CD4-positive, alpha-beta T cell (primary cell): ENCODE data around the gene FGF19. TPM values are rescaled to one million over a fixed set of nuclear protein-coding genes. Genes with fewer than 3 reads are reported as not detected.

ENCODE experiments used
- ATAC-seq: fragments of 200-7000 bp; cut with Tn5 transposase; one replicate; pipeline ENCODE4 v1.10.0; 2022; ENCODE audit warnings: mild to moderate bottlenecking; ENCODE audit not compliant: poor library complexity
- CTCF ChIA-PET: fragments of 350-600 bp; sonication (Branson Sonifier 250); formaldehyde crosslinking; loops from one replicate; lab custom pipeline; 2021; ENCODE audit warnings: antibody characterized with exemption, inconsistent platforms; lab: Charles Lee
- POLR2A ChIA-PET: fragments of 350-600 bp; sonication (Branson Sonifier 250); formaldehyde crosslinking; loops from one replicate; lab custom pipeline; 2021; ENCODE audit warnings: antibody characterized with exemption, inconsistent platforms; lab: Charles Lee
- DNase-seq, 14 experiments: peaks; one replicate each; pipeline ENCODE4 v3.0.0-alpha.2; 2013 to 2020; ENCODE audit warnings: mixed read lengths in 2 of 14
- H3K27ac ChIP-seq, 2 donors: one replicate each; pipeline versions ENCODE4 v1.5.1 to v1.7.0; 2013; ENCODE audit warnings: low read length in 2 of 2, low read depth in 1 of 2, mild to moderate bottlenecking in 1 of 2
- H3K27me3 ChIP-seq, 2 experiments: 1 replicate in 1 of 2; 2 replicates in 1 of 2; pipeline versions ENCODE4 v1.6.1 to v1.7.0; 2013; ENCODE audit warnings: low read length in 2 of 2, control low read depth in 1 of 2, mild to moderate bottlenecking in 1 of 2, moderate library complexity in 1 of 2; ENCODE audit not compliant: insufficient read depth in 2 of 2, control insufficient read depth in 1 of 2
- H3K36me3 ChIP-seq: one replicate; pipeline ENCODE4 v1.6.1; 2013; ENCODE audit warnings: low read length, control low read depth; ENCODE audit not compliant: insufficient read depth
- H3K4me1 ChIP-seq: one replicate; pipeline ENCODE4 v1.6.1; 2013; ENCODE audit warnings: low read length, control low read depth; ENCODE audit not compliant: insufficient read depth
- H3K4me3 ChIP-seq: one replicate; pipeline ENCODE4 v1.5.1; 2013; ENCODE audit warnings: mild to moderate bottlenecking, low read length, moderate library complexity
- H3K9me3 ChIP-seq, 2 experiments: 1 replicate in 1 of 2; 2 replicates in 1 of 2; pipeline versions ENCODE4 v1.6.1 to v1.7.0; 2013; ENCODE audit warnings: low read length in 2 of 2, mild to moderate bottlenecking in 2 of 2, control low read depth in 1 of 2, moderate library complexity in 1 of 2; ENCODE audit not compliant: control insufficient read depth in 1 of 2, insufficient read depth in 1 of 2
- H3K27ac Mint-ChIP-seq: one replicate; pipeline ENCODE4 v1.8.0; 2020; ENCODE audit warnings: mixed read lengths
- H3K27me3 Mint-ChIP-seq: one replicate; pipeline ENCODE4 v1.8.0; 2021; ENCODE audit warnings: mixed read lengths
- H3K36me3 Mint-ChIP-seq: one replicate; pipeline ENCODE4 v1.8.0; 2021; ENCODE audit warnings: low read depth, mixed read lengths
- H3K4me1 Mint-ChIP-seq: one replicate; pipeline ENCODE4 v1.8.0; 2021; ENCODE audit warnings: low read depth, mixed read lengths
- H3K4me3 Mint-ChIP-seq: one replicate; pipeline ENCODE4 v1.8.0; 2020; ENCODE audit warnings: mild to moderate bottlenecking, mixed read lengths
- H3K9me3 Mint-ChIP-seq: one replicate; pipeline ENCODE4 v1.8.0; 2020; ENCODE audit warnings: mixed read lengths
- CTCF ChIP-seq: fragments of 200-600 bp; IDR thresholded peaks from one replicate; pipeline ENCODE4 v1.8.0; 2022; ENCODE audit warnings: antibody characterized with exemption, mild to moderate bottlenecking
- intact Hi-C, 2 experiments: fragments of 100-400 bp; cut with DNase I in 1 of 2; cut with micrococcal nuclease in 1 of 2; formaldehyde crosslinking; loops; one replicate each; pipeline versions ENCODE4 v1.15.1 to v1.9.0; 2023 to 2025; cut with DNase I, micrococcal nuclease
- total RNA-seq, 174 experiments: library from RNA in 2 of 174; stranded (reverse) in 2 of 174; gene quantifications; one replicate each; pipeline ENCODE4 v1.2.3 and lab custom pipeline; 2021 to 2026

FGF19 gene
- total RNA-seq, 2 experiments from 2014 or later = not detected

- H3K4me1 ChIP-seq = peaks cover 9% of the 10 kb centered on the region
- ATAC-seq (no peak), DNase-seq (no peak)
- H3K4me3 ChIP-seq = no peak overlapping the region
- Mint-ChIP-seq H3K9me3 (no peaks in the 10 kb centered on the region), H3K27ac (no peak overlapping the region), H3K4me1 (peaks cover 5% of the 10 kb centered on the region), H3K27me3 (peaks cover 40% of the 10 kb centered on the region), H3K36me3 (no peaks in the 10 kb centered on the region), H3K4me3 (no peak overlapping the region)
- ChIA-PET POLR2A (no interaction called here), CTCF (interaction anchor here (2.1 kb wide), 1 partner anchor 202 kb away, joined by 5 read pairs; no protein-coding TSS in a partner anchor)
- no peaks in the 10 kb centered on the region for H3K36me3 ChIP-seq
- TF ChIP-seq CTCF = no peak
- peaks cover 0 to 11% of the 10 kb centered on the region in 2 experiments for H3K9me3 ChIP-seq
- no peak overlapping the region for H3K27ac ChIP-seq
- peaks cover 14% of the 10 kb centered on the region in 2 experiments for H3K27me3 ChIP-seq
- intact Hi-C loops = loop anchor here (1.0 to 5.0 kb wide), 5 partner anchors 115 to 510 kb away; no protein-coding TSS in a partner anchor
These were observed 17.0 kb downstream of the FGF19 start for GRCh38 chr11:69686856-69687255.

- Histone ChIP-seq H3K9me3 (peaks cover 0 to 11% of the 10 kb centered on the region in 2 experiments), H3K4me3 (no peak overlapping the region), H3K27ac (no peak overlapping the region), H3K4me1 (peaks cover 9% of the 10 kb centered on the region), H3K36me3 (no peaks in the 10 kb centered on the region), H3K27me3 (peaks cover 12 to 14% of the 10 kb centered on the region in 2 experiments)
- Mint-ChIP-seq H3K27ac (no peak overlapping the region), H3K4me1 (peaks cover 5% of the 10 kb centered on the region), H3K36me3 (no peaks in the 10 kb centered on the region), H3K27me3 (peaks cover 36% of the 10 kb centered on the region), H3K9me3 (no peaks in the 10 kb centered on the region), H3K4me3 (no peak overlapping the region)
- no peak for TF ChIP-seq CTCF
- DNase-seq = no peak
- ATAC-seq = no peak
- CTCF ChIA-PET = interaction anchor here (2.1 kb wide), 1 partner anchor 202 kb away, joined by 5 read pairs; no protein-coding TSS in a partner anchor
- POLR2A ChIA-PET = no interaction called here
- intact Hi-C loops = loop anchor here (1.0 to 5.0 kb wide), 5 partner anchors 116 to 511 kb away; no protein-coding TSS in a partner anchor
These were observed 17.4 kb downstream of the FGF19 start for GRCh38 chr11:69686452-69686851.

- no peak for ATAC-seq
- H3K27ac Mint-ChIP-seq = no peak overlapping the region
- no peak overlapping the region for H3K4me3 Mint-ChIP-seq
These were observed 18.5 kb downstream of the FGF19 start for GRCh38 chr11:69685348-69685747.

More at GRCh38 chr11:69685348-69685747, 18.5 kb downstream of the FGF19 start:
- peaks cover 9% of the 10 kb centered on the region for H3K4me1 ChIP-seq
- CTCF ChIA-PET = interaction anchor here (2.1 kb wide), 1 partner anchor 203 kb away, joined by 5 read pairs; no protein-coding TSS in a partner anchor
- intact Hi-C loops = loop anchor here in 1 of 2 experiments (5.0 kb wide), 1 partner anchor 512 kb away; no protein-coding TSS in a partner anchor
- H3K4me3 ChIP-seq = no peak overlapping the region
- peaks cover 27% of the 10 kb centered on the region for H3K27me3 Mint-ChIP-seq
- H3K4me1 Mint-ChIP-seq = peaks cover 5% of the 10 kb centered on the region
- POLR2A ChIA-PET = no interaction called here
- H3K36me3 ChIP-seq = no peaks in the 10 kb centered on the region
- H3K9me3 Mint-ChIP-seq = no peaks in the 10 kb centered on the region
- no peaks in the 10 kb centered on the region for H3K36me3 Mint-ChIP-seq
- H3K27ac ChIP-seq = no peak overlapping the region
- H3K27me3 ChIP-seq = peaks cover 9 to 14% of the 10 kb centered on the region in 2 experiments
- H3K9me3 ChIP-seq = peaks cover 0 to 11% of the 10 kb centered on the region in 2 experiments
- TF ChIP-seq CTCF = no peak
- DNase-seq = no peak
